AG04449 (cell line): ENCODE data around the gene NF1.
A peak's percentile ranks its signal among the peaks of the same experiment; 100 is the strongest.

ENCODE experiments used
- CTCF ChIA-PET: fragments of 350-600 bp; formaldehyde crosslinking; extraction: SDS; loops from one replicate; lab custom pipeline; 2021; ENCODE audit warnings: antibody characterized with exemption; lab: Yijun Ruan, JAX
- POLR2A ChIA-PET: fragments of 400-600, 350-600 bp; formaldehyde crosslinking; extraction: SDS; loops from one replicate; lab custom pipeline; 2020; ENCODE audit warnings: antibody characterized with exemption, inconsistent platforms; lab: Yijun Ruan, JAX
- DNase-seq: peaks from one replicate; pipeline ENCODE4 v3.0.0-alpha.2; 2010; ENCODE audit warnings: low read depth, low spot score
- H3K4me3 ChIP-seq: 2 replicates; pipeline ENCODE4 v1.5.1; 2011; ENCODE audit warnings: low read depth, mild to moderate bottlenecking, control low read depth, low read length
- CTCF ChIP-seq: IDR thresholded peaks from one replicate; pipeline ENCODE4 v1.5.1; 2011; ENCODE audit warnings: mild to moderate bottlenecking, moderate library complexity, low read length, control low read depth, inconsistent platforms; ENCODE audit not compliant: insufficient read depth; ENCODE audit errors: missing control alignments

Gene NF1

DNA sequence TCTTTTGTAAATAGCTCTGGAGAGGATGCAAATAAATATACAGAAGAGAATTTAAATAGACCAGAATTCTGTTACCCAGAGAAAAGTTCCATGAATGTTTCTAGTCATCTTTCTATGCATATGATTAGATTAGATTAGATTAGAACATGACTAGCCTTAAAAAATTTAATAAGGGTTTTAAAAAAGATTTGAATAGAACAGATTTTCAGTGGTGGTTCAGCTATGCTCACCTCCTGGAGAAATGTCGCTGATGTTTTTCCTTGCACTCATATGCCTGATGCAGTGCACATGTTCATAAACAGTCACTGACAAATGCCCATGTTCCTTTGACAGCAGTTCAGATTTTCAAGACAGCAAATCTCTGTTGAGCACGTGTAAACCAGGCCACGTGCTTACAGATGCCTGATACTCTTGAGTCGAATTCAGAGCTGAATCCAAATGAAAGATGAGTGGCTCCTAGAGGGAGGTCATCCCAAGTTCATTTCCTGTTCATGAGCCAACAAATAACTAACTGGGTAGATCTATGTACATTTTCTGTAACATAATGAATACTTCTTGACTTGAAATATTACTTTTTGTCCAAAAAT lies 276.8 kb downstream of the NF1 start:
- TF ChIP-seq CTCF: no peak
- peak; percentile 7 for DNase-seq
- H3K4me3 ChIP-seq: no peak overlapping the region
- ChIA-PET POLR2A (no interaction called here), CTCF (interaction anchor here (0.7 to 4.9 kb wide), 16 partner anchors 9 to 401 kb away, joined by 3 to 24 read pairs (median 6); partner anchors contain the start of gene RNF135)

DNA sequence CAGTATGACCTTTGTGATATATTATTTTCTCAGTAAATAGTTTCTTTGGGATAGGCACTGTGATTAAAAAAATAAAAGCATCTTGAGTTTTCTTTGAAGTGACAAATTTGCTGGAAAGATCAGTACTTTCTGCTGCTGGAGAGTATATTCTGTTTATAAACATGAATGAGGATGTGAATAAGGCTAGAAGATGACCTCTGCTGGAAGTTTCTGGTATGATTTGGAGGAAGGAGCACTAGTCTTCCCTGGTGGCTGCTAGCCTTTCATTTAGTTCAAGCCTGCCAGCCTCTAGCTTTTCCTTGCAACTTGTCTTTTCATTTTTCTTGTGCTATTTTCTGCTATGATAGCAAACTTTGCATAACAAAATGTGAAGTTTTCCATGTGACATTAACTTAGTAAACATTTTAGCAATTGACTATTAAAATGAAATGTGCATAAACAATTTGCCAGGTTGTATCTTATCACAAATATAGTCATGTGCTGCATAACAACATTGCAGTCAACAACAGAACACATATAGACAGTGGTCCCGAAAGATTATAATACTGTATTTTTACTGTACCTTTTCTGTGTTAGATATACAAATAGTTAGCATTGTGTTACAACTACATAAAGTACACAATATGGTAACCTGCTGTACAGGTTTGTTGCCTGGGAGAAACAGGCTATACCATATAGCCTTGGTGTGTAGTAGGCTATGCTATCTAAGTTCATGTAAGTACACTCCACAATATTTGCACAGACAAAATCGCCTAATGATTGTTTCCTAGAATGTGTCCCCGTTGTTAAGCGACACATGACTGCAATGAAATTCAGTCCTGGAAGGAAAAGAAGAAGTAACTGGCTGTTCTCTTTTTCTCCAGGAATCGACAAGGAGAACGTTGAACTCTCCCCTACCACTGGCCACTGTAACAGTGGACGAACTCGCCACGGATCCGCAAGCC lies 278.6 kb downstream of the NF1 start:
- CTCF ChIA-PET: interaction anchor here (0.7 to 4.9 kb wide), 24 partner anchors 9 to 403 kb away, joined by 3 to 24 read pairs (median 4); partner anchors contain the start of gene RNF135
- POLR2A ChIA-PET: no interaction called here
- DNase-seq: peak; percentile 7

DNA sequence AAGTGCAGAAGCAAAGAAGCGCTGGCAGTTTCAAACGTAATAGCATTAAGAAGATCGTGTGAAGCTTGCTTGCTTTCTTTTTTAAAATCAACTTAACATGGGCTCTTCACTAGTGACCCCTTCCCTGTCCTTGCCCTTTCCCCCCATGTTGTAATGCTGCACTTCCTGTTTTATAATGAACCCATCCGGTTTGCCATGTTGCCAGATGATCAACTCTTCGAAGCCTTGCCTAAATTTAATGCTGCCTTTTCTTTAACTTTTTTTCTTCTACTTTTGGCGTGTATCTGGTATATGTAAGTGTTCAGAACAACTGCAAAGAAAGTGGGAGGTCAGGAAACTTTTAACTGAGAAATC lies 279.3 kb downstream of the NF1 start:
- DNase-seq: no peak
- no peak for TF ChIP-seq CTCF
- H3K4me3 ChIP-seq: no peak overlapping the region
- CTCF ChIA-PET: interaction anchor here (0.8 to 4.9 kb wide), 10 partner anchors 9 to 403 kb away, joined by 3 to 24 read pairs (median 4); partner anchors contain the start of gene RNF135
- POLR2A ChIA-PET: no interaction called here

More for the DNA sequence above, 278.6 kb downstream of the NF1 start:
- peak; percentile 59 for TF ChIP-seq CTCF
- no peak overlapping the region for H3K4me3 ChIP-seq

DNA sequence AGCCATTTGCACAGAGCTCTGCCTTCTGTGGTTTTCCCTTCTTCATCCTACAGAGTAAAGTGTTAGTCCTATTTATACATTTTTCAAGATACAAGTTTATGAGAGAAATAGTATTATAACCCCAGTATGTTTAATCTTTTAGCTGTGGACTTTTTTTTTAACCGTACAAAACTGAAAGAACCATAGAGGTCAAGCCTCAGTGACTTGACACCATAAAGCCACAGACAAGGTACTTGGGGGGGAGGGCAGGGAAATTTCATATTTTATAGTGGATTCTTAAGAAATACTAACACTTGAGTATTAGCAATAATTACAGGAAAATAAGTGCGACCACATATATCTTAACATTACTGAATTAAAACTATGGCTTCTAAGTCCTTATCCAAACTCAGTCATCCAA lies 279.7 kb downstream of the NF1 start:
- ChIA-PET POLR2A (no interaction called here), CTCF (interaction anchor here (0.9 to 4.9 kb wide), 7 partner anchors 8 to 404 kb away, joined by 3 to 24 read pairs (median 4); partner anchors contain the start of gene RNF135)
- DNase-seq: no peak
- no peak for TF ChIP-seq CTCF
- H3K4me3 ChIP-seq: no peak overlapping the region

DNA sequence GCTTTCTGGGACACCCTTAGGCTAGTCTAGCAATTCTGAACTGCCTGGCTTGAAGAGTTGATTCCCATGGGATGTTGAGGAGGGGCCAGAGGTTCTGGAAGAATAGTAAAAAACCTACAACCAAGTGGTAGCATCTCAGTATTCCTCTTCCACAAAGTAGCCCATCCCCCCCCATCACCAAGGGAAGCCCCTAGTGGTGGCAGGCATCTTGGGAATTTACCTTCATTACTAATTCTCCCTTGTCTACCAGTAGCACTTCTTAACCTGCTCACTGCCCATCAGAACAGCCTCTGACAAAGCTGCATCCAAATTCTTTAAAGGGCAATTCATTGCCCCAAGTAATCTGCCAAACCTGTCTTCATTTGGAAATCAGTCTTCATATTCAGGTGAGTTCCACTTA lies 283.9 kb downstream of the NF1 start:
- ChIA-PET POLR2A (interaction anchor here (0.7 kb wide), 1 partner anchor 8 kb away, joined by 3 read pairs; no protein-coding TSS in a partner anchor), CTCF (interaction anchor here (0.6 to 4.9 kb wide), 4 partner anchors 10 to 361 kb away, joined by 3 to 27 read pairs (median 3); no protein-coding TSS in a partner anchor)
- DNase-seq: no peak
- H3K4me3 ChIP-seq: no peak overlapping the region
- no peak for TF ChIP-seq CTCF

DNA sequence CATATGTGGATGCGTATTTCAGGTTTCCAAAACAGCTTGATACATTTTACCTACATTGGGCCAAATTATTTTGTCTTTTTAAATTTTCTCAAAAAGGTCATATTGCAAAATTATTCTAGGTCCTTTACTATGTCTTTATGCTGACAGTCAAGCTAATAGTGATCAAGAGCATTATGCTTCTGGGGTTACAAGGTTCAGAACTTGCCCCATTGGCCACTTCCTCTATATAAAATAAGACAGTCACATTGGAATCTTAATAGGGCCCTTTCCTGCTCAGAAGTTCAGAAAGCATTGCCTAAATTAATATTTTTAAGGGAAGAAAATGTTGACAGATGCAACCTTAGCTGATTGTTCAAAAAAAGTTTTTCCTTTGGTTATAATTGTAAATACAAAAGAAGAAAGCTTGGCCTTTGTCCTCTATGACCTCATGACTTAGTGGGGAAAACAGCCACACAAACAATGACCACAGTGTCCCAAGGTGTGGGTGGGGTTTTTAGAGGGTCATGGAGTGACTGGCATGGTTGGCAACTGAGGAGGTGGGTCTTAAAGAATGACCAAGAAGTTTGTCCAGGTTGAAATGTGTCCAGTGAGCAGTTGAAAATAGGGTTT lies 284.9 kb downstream of the NF1 start:
- POLR2A ChIA-PET: interaction anchor here (0.7 kb wide), 1 partner anchor 9 kb away, joined by 3 read pairs; no protein-coding TSS in a partner anchor
- no peak overlapping the region for H3K4me3 ChIP-seq
- TF ChIP-seq CTCF: no peak
- no peak for DNase-seq
- CTCF ChIA-PET: interaction anchor here (0.7 to 4.9 kb wide), 3 partner anchors 9 to 164 kb away, joined by 3 to 27 read pairs (median 3); no protein-coding TSS in a partner anchor
